Aorta (tissue), 5 donors: Measurements from ENCODE around the gene PLCB1. TPM values are rescaled to one million over a fixed set of nuclear protein-coding genes. Genes with fewer than 3 reads are reported as not detected.
"Not testable (repeated sequence)": the region's sequence is repeated elsewhere in the genome, so short reads cannot be mapped to it uniquely, and the experiment has no call there.

Source experiments
- ATAC-seq: fragments of 200-7000 bp; cut with Tn5 transposase; one replicate; pipeline ENCODE4 v1.9.1; 2022; ENCODE audit warnings: moderate library complexity; ENCODE audit not compliant: low FRiP score
- DNase-seq, 2 donors: peaks; one replicate each; pipeline ENCODE4 v3.0.0-alpha.2; 2020
- H3K27ac ChIP-seq, 2 donors: one replicate each; pipeline ENCODE4 v1.5.1; 2013; ENCODE audit warnings: low read length in 2 of 2, mild to moderate bottlenecking in 2 of 2, moderate library complexity in 2 of 2, control low read depth in 1 of 2, inconsistent platforms in 1 of 2, low read depth in 1 of 2
- H3K27me3 ChIP-seq, 2 donors: one replicate each; pipeline ENCODE4 v1.6.1; 2013; ENCODE audit warnings: control low read depth in 1 of 2, low read length in 1 of 2, mild to moderate bottlenecking in 1 of 2, moderate library complexity in 1 of 2; ENCODE audit not compliant: insufficient read depth in 2 of 2, control insufficient read depth in 1 of 2
- H3K36me3 ChIP-seq, 2 donors: one replicate each; pipeline ENCODE4 v1.6.1; 2013; ENCODE audit warnings: control low read depth in 1 of 2, low read length in 1 of 2, mild to moderate bottlenecking in 1 of 2; ENCODE audit not compliant: insufficient read depth in 2 of 2, control insufficient read depth in 1 of 2
- H3K4me1 ChIP-seq, 2 donors: one replicate each; pipeline ENCODE4 v1.6.1; 2013; ENCODE audit warnings: low read length in 2 of 2, control low read depth in 1 of 2, mild to moderate bottlenecking in 1 of 2, moderate library complexity in 1 of 2; ENCODE audit not compliant: insufficient read depth in 2 of 2, control insufficient read depth in 1 of 2
- H3K4me3 ChIP-seq, 2 donors: one replicate each; pipeline ENCODE4 v1.5.1; 2013; ENCODE audit warnings: low read length in 2 of 2, control low read depth in 1 of 2, mild to moderate bottlenecking in 1 of 2
- H3K9me3 ChIP-seq: one replicate; pipeline ENCODE4 v1.6.1; 2013; ENCODE audit warnings: mild to moderate bottlenecking, low read length; ENCODE audit not compliant: control insufficient read depth
- WGBS, 2 donors: extraction: QIAGEN DNeasy Blood & Tissue Kit; methylation state at CpG; one replicate each; pipeline ENCODE4 v1.1.7; 2013; 5-methylcytosine and 5-hydroxymethylcytosine counted together
- intact Hi-C, 2 donors: fragments of 100-400 bp; cut with DNase I; formaldehyde crosslinking; loops; one replicate each; pipeline versions ENCODE4 v1.14.2 to v1.15.0; 2022
- polyA plus RNA-seq, 2 donors: library from polyadenylated mRNA; stranded (reverse); fragments of 200-250 nt; gene quantifications; one replicate each; pipeline ENCODE4 v1.2.3, GENCODE V29; 2013
- total RNA-seq, 2 donors: library from RNA; stranded (reverse); fragmentation: NEBNext Ultra II Directional; extraction: Animal tissue kit (Norgen Biotek cat#: 25700); gene quantifications; one replicate each; pipeline ENCODE4 v1.2.1, GENCODE V29; 2021
- donor health status: healthy with polysubstance abuse.
- donor health status: Bipolar disorder and iron deficiency.
- donor health status: DM: no; HTN: no; CAD: no.
- donor health status: DM: no; HTN: no; CAD: no.
- donor health status: DM: yes; HTN: yes; CAD: no.

Gene PLCB1
- total and polyA plus RNA-seq, 4 donors, result 1.4 to 35.0 (median 6.6) TPM

DNA sequence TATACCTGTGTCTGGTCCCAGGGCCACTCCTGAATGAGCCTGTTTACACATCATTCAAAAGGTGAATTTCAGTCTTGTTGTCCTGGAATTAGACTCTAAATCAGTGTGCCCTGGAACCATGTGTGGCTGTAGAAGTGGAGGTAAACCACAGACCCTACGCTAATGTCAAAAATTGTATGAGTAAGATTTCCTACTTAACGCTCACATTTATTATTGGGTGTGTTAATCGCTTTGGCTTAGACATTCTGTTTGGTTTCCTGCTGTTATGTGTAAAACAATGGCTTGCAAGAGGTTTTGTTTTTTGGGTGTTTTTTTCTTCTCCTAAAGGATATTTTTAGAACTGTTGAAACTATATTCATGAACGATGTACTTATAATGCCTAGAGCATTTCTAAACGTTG is 19.3 kb downstream of the PLCB1 start:
- Histone ChIP-seq H3K4me1 (no peaks in the 10 kb centered on the region), H3K36me3 (no peaks in the 10 kb centered on the region), H3K9me3 (no peaks in the 10 kb centered on the region), H3K4me3 (no peak overlapping the region), H3K27ac (no peak overlapping the region), H3K27me3 (no peaks in the 10 kb centered on the region)
- ATAC-seq, result no peak
- DNase-seq, result no peak
- 49 to 57% methylated on average over 5 of the region's 5 CpGs for WGBS, 2 donors
- intact Hi-C loops, result no loop called here

DNA sequence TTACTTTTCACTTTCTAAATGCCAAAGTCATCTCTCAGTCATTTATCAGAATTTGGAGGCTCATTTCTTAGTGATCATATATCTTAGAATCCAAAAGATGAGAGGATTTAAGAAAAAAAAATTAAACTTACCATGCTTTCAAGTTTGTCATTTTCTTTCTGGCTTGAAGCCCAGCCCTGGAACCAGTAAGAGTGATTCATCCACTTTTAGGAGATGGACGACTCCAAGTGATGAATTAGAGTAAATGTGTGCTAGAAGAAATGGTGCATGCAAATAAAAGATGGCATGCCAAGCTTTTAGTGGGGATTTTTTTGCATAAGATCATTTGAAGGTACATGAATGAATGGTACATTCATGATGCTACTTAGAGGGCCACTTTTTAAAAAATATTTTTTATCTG is 20.1 kb downstream of the PLCB1 start:
- Histone ChIP-seq H3K27me3 (no peaks in the 10 kb centered on the region), H3K27ac (no peak overlapping the region), H3K9me3 (no peaks in the 10 kb centered on the region), H3K36me3 (no peaks in the 10 kb centered on the region), H3K4me3 (no peak overlapping the region), H3K4me1 (no peaks in the 10 kb centered on the region)
- ATAC-seq (no peak), DNase-seq (no peak)
- intact Hi-C loops, result no loop called here
- WGBS, 2 donors, result 6 to 11% methylated on average over 1 of the region's 1 CpG

DNA sequence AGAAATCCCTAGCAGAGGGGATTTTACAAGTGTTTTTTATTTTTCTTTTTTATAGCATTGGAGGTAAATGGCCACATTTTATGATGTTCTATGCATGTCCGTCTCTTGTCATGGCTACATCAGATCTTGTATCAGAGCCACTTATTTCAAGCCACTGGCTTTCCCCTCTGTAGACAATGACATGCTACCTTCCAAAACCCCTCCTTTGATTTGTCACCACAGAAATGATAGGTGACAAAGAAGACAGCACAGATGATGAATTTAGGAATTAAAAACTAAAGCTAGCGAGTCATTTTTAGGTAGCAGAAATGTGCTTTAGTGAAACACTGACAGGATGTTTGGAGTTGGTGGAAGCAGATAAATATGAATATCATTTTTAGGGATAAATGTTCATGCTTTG is 20.8 kb downstream of the PLCB1 start:
- H3K4me1 ChIP-seq, result no peaks in the 10 kb centered on the region
- H3K27me3 ChIP-seq, result no peaks in the 10 kb centered on the region
- H3K36me3 ChIP-seq, result no peaks in the 10 kb centered on the region
- H3K4me3 ChIP-seq, result no peak overlapping the region
- H3K9me3 ChIP-seq, result no peaks in the 10 kb centered on the region
- DNase-seq (no peak), ATAC-seq (no peak)
- intact Hi-C loops, result no loop called here
- 93 to 95% methylated on average over 2 of the region's 2 CpGs for WGBS, 2 donors
- no peak overlapping the region for H3K27ac ChIP-seq

DNA sequence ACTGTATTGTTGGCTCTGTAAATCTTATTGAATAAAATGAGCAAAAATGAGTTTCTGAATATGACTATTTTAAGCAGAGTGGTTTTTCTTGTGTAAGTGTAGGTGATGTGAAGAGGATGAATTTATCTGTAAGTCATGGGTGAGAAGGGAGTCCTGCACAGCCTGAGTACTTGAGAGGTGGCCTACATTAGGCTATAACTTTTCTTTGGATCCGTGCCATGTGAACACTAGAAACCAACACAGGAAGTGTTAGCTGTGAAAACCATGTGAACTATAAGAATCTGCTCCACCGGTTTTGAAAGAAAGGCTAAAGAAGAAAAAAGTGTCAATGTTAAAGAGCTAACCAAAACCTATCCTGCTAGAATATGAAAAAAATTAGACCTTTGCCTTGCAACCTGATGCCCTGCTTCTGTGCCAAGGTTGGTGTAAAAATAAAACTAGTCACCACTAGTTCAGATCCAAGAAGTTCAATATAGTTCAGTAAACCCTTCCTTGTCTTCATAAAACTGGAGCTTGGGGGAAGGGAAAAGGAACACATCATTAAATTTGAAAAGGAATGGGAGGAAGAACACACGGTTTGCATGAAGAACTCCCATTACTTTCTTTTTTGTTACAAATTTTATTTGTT is 21.3 kb downstream of the PLCB1 start:
- intact Hi-C loops, result no loop called here
- ATAC-seq (no peak), DNase-seq (no peak)
- no peak overlapping the region for H3K27ac ChIP-seq
- no peak overlapping the region for H3K4me3 ChIP-seq
- WGBS, 2 donors, result 18 to 23% methylated on average over 3 of the region's 3 CpGs
- H3K9me3 ChIP-seq, result no peaks in the 10 kb centered on the region
- H3K4me1 ChIP-seq, result no peaks in the 10 kb centered on the region
- H3K36me3 ChIP-seq, result no peaks in the 10 kb centered on the region
- H3K27me3 ChIP-seq, result no peaks in the 10 kb centered on the region

DNA sequence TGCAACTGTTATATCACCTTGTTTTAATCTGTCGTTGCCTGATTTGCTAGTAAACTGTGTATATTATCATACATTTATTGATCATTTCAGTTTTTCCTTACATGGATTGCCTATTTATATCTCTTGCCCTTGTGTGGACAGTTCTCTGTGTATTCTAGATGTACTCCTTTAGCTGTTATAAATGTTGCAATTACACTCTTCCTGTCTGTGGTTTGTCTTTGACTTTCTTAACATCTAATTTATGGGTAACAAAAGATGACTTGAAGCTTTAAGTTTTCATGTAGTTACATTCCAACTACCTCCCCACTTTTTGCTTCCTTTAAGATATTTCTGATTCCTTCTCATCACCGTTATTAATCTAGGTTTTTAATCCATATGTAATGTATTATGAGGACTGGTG is 22.6 kb downstream of the PLCB1 start:
- no peak overlapping the region for H3K27ac ChIP-seq

DNA sequence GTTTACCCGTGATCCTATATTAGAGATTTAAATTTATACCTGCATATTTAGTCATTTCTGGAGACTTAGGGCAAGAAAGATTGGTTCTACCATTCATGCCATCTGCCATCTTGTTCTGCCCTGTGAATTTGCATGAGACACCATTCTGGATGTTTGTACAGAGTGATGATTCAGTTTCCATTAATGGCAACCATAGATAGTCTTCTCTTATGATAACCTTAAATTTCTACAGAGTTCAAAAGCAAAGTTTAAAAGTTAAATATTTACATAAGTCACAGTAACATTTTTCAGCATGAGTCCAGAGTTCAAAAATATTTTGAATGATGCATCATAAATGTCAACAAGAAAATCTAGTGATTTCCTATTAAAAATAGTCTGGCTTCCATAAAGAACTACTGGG is 23.2 kb downstream of the PLCB1 start:
- H3K27me3 ChIP-seq, result no peaks in the 10 kb centered on the region
- H3K36me3 ChIP-seq, result no peaks in the 10 kb centered on the region
- DNase-seq (no peak), ATAC-seq (no peak)
- H3K27ac ChIP-seq, result no peak overlapping the region
- intact Hi-C loops, result no loop called here
- H3K9me3 ChIP-seq, result no peaks in the 10 kb centered on the region
- no peaks in the 10 kb centered on the region for H3K4me1 ChIP-seq
- no peak overlapping the region for H3K4me3 ChIP-seq
- 93 to 96% methylated on average over 1 of the region's 1 CpG for WGBS, 2 donors

More for the DNA sequence above, 22.6 kb downstream of the PLCB1 start:
- no peaks in the 10 kb centered on the region for H3K27me3 ChIP-seq
- H3K9me3 ChIP-seq, result no peaks in the 10 kb centered on the region
- 96 to 98% methylated on average over 2 of the region's 2 CpGs for WGBS, 2 donors
- no peaks in the 10 kb centered on the region for H3K36me3 ChIP-seq
- intact Hi-C loops, result no loop called here
- H3K4me1 ChIP-seq, result no peaks in the 10 kb centered on the region
- no peak for ATAC-seq
- no peak overlapping the region for H3K4me3 ChIP-seq
- DNase-seq, result no peak

DNA sequence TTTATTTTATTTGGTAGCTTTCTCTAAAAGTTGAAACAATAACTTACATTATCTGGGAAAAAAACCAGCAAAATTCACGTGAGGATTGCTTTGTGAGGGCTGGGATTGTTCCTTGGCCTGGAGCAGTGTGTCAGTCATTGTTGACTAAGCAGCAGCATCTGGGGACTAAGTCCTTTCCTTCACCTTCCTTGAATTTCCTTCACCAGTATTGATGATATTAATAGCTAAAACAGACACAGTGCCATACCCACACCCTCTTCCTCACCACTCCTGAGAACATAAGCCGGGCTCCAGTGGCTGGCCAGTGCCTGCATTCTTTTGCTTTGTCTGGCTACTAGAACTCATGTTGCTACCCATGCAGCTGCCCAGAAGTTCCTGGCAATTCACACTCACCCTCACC is 23.7 kb downstream of the PLCB1 start:
- DNase-seq (no peak), ATAC-seq (no peak)
- intact Hi-C loops, result no loop called here
- Histone ChIP-seq H3K4me3 (no peak overlapping the region), H3K9me3 (no peaks in the 10 kb centered on the region), H3K27me3 (no peaks in the 10 kb centered on the region), H3K27ac (no peak overlapping the region), H3K36me3 (no peaks in the 10 kb centered on the region), H3K4me1 (no peaks in the 10 kb centered on the region)
- 15 to 23% methylated on average over 2 of the region's 2 CpGs for whole genome bisulfite sequencing, 2 donors

DNA sequence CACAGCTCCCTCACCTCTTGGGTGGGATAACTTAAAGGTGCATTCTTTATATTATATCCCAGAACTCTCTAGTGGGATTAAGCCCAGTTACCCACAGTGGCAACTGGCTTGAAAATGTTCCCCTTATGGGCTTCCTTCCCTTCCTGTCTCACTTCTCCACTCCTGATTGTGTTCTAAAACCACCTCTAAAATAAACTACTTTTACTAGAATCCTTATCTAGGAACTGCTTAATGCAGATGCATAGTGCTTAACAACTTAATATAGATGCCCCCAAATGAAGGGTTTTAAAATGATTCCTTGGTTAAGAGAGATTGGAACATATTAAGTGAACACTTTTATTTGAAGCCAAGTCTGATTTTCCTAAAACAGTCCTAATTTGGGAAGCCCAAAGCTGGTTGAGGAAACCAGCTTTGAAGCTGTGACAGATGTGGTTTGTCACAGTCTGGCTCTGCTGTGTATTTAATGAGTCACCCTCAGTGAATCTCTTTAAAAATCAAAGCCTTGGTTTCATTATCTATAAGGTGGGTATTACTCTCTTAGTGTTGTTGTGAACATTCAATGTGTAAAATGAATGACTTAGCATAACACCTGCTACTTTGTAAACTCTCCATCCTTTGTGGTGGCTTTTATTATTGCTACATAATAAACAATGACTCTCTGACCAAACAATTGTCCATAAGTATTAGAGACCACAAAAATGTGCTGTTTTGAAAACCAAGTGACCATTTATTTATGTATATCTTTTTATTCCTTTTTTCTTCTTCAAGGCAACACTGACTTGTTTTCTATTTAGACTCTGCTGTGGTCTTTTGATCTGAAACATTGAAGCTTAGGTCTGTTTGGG is 24.4 kb downstream of the PLCB1 start:
- Histone ChIP-seq H3K27me3 (no peaks in the 10 kb centered on the region), H3K4me3 (no peak overlapping the region), H3K27ac (no peak overlapping the region), H3K36me3 (no peaks in the 10 kb centered on the region), H3K9me3 (no peaks in the 10 kb centered on the region), H3K4me1 (no peaks in the 10 kb centered on the region)
- ATAC-seq (no peak), DNase-seq (no peak)
- intact Hi-C loops, result no loop called here

DNA sequence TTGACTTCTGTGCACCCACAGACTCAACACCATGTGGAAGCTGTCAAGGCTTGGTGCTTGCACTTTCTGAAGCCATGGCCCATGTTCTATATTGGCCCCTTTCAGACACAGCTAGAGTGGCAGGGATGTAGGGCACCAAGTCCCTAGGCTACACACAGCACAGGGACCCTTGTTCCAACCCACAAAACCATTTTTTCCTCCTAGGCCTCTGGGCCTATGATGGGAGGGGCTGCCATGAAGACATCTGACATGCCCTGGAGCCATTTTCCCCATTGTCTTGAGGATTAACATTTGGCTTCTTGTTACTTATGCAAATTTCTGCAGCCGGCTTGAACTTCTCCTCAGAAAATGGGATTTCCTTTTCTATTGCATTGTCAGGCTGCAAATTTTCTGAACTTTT is 27.2 kb downstream of the PLCB1 start:
- intact Hi-C loops, DNase-seq, H3K36me3 ChIP-seq, H3K4me3 ChIP-seq, H3K9me3 ChIP-seq, H3K4me1 ChIP-seq, ATAC-seq, H3K27ac ChIP-seq, H3K27me3 ChIP-seq: not testable (repeated sequence)
- 96 to 100% methylated on average over 1 of the region's 1 CpG for WGBS, 2 donors
